OCI-LY3 (cell line): ENCODE data around the gene RAPGEFL1.

Experiments used
- EZH2phosphoT487 ChIP-seq: fragments of 200-600 bp; shearing (Covaris generic); IDR thresholded peaks from 2 replicates; pipeline ENCODE4 v1.6.1; 2018; ENCODE audit warnings: antibody characterized with exemption, mixed run types, low read depth
- TF ChIP-seq, protein P1 (sequence below): fragments of 200-600, 300-600 bp; sonication (generic); IDR thresholded peaks from 2 replicates; pipeline ENCODE4 v1.5.1; 2014; ENCODE audit warnings: antibody characterized with exemption, low read length, low read depth

GRCh38 chr17:40176754-40177110 is 538 bp upstream of the RAPGEFL1 start:
- TF ChIP-seq EZH2phosphoT487, result no peak
- TF ChIP-seq, protein P1, sequence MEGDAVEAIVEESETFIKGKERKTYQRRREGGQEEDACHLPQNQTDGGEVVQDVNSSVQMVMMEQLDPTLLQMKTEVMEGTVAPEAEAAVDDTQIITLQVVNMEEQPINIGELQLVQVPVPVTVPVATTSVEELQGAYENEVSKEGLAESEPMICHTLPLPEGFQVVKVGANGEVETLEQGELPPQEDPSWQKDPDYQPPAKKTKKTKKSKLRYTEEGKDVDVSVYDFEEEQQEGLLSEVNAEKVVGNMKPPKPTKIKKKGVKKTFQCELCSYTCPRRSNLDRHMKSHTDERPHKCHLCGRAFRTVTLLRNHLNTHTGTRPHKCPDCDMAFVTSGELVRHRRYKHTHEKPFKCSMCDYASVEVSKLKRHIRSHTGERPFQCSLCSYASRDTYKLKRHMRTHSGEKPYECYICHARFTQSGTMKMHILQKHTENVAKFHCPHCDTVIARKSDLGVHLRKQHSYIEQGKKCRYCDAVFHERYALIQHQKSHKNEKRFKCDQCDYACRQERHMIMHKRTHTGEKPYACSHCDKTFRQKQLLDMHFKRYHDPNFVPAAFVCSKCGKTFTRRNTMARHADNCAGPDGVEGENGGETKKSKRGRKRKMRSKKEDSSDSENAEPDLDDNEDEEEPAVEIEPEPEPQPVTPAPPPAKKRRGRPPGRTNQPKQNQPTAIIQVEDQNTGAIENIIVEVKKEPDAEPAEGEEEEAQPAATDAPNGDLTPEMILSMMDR, result no peak
